GM21825 (cell line): Measurements from ENCODE around the gene CIAPIN1.

Experiments used
- ATAC-seq: cut with Tn5 transposase; IDR thresholded peaks from one replicate; pipeline ENCODE4 v1.9.1; 2021; ENCODE audit warnings: mild to moderate bottlenecking, moderate library complexity; ENCODE audit not compliant: unreplicated experiment

CIAPIN1 gene

DNA sequence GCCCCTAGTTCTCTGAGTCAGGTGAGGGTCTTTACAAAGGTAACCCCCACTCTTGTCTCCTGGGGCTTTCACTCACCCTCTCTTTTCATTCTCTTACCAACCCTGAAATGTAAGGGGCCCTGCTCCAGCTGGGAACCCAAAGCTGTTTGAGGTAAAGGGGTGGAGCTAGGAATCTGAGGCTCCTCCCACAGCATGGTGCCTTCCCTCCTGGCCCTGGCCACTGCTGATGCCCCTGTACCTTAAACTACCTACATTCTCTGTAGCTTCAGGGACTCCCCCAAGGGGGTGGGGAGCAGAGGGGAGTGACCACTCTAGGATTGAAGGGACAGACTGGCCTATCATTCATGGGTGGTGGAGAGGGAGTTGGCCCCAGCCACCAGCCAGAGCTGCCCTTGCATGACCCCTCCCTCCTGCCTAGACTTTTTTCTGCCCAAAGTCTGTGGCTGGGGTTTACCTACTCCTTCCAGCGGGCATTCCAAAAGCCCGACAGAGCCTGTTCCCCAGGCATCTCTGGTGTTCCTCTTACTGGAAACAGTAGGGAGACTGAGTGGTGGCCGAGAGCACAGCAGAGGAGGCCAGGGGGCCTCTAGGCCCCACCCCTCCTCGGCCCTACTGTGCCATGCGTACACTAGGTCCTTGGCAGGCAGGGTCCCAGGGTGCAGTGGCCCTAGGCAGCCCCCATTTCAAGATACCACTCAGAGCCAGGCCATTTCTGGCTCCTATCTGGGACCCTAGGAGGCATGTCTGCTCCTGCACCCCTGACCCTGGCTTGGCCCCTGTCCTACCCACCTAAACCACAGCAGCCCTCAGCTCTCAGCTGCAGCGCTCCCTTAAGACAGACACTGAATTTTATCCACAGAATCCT is 29.6 kb upstream of the CIAPIN1 start:
- no peak for ATAC-seq

DNA sequence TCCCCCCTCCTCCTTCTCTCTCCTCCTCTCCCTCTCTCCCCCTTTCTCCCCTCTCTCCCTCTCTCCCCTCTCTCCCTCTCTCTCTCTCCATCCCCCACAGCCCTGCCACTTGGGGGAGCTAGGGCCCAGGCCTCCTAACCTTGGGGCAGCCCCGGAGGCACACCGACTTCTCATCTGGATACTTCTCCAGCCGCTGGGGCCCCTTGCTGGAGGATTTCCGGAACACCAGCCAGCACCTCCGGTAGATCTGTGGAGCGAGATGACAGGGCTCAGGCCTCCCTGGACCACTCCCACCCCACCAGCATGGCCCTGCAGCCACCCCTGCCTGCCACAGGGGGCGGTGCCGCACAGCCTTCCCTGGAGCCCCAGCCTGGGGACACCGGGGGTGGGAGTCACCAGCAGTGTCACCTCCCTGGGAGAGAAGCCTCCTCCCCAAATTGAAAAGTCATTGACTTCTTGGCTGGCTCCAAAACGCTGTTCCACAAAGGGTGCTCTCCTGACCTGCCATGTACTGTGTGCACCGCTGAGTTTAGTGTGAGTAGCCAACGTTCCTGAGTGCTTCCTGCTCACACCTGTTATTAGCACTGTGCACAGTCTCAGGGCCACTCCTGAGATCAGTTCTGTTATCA is 28.6 kb upstream of the CIAPIN1 start:
- peak; percentile 94 for ATAC-seq

DNA sequence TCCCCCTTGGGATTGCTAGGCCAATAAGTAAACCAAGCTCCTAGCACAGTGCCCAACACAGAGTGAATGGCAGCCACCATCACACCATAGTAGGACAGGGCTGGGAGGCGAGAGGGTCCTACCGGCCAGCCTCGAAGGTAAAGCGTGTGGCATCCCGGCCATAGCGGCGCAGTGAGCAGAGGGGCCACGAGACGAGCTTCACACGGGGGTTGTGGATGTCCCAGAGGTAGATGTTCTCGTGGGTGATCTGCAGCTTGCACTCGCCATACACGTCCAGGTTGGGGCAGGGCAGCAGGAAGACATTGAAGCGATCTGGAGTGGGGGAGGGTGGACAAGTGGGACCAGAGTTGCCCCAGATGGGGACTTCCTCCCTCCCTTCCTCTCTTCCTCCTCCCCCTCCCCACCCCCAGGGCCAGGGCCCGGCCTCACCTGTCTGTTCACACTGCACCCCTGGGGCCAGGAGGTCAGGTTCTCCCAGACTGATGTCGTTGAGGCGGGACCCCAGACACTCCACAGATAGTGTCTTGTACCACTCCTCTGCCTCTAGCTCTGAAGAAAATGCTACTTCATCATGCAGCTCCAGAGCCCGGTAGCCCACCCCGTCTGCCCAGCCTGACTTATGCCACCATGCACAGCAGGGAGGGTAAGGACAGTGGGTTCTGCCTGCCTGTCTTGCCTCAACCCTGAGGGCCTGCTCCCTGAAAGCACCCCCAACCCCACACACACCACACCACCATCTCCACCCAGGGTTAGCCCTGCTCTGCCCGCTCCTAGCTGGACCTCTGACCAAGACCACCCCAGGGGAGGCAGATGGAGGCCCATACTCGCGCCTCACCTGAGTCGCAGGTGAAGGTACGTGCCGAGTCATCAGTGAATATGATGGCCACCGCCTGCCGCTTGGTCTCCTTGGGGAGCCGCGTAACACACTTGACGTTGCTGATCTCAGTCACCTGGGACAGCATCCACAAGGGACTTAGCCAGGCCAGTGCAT is 27.8 kb upstream of the CIAPIN1 start:
- no peak for ATAC-seq

DNA sequence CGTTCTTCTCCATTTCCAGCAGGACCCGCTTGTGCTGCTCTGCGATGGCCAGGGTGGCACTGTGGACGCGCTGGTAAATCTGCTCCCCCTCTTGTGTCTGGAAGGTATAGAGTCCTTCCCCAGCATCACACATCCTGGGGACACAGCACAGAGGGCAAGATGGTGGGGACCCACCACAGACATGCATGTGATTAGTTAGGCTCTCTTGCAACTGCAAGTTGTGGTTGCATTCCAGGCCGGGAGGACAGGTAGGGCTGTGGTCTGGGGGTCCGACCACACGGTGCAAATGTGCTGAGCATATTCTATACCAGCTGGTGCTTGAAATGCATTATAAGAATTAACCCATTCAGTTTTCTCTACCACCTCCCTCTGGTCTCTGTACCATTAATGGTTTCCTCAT is 26.7 kb upstream of the CIAPIN1 start:
- ATAC-seq = no peak

DNA sequence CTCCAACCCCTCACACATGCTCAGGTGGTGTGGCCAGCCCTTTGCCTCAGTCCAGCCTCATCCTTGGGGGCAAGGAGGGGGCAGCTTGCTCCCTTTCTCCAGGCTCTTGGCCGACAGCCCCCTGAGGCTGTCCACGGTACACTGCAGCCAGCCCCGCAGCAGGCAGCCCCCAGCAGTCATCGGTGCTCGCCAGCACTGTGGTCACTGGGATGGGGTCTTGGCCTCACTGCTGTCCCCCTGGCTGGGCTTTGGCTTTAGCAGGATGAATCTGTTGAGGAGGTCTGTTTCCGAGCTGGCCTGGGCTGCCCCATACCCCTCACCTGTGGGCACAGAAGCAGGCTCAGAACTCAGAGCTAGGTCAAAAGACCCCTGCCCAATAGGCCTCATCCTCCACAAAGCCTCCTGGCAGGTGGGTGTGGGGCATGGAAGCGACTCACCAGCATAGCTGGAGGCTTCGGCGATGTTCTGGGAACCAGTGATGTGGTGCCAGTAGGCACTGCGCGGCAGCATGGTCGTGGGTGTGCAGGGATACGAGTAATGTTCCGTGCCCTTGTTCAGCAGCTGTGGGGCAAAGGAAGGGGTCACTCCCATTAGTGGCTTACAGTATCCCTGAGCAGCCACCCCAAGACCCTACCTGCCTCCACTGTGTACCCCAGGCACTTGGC is 26.1 kb upstream of the CIAPIN1 start:
- ATAC-seq = no peak

DNA sequence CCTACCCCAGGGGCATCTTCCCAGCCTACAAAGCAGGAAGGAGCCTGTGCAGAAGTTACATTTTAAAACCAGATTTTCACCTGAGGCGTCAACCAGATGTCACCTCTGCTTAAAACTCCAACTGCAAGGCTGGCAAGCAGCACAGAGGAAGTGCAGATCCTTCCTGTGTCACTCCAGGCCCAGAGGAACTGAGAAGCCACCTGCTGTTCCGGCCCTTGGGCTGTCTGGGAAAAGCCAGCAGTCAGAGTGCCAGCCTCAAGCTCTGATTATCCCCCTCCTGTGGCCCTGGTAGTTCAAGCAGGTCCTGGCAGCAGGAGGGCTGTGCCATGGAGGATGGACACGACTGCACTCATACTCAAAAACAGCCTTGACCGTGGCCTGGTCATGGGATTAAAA is 25.5 kb upstream of the CIAPIN1 start:
- ATAC-seq = no peak

DNA sequence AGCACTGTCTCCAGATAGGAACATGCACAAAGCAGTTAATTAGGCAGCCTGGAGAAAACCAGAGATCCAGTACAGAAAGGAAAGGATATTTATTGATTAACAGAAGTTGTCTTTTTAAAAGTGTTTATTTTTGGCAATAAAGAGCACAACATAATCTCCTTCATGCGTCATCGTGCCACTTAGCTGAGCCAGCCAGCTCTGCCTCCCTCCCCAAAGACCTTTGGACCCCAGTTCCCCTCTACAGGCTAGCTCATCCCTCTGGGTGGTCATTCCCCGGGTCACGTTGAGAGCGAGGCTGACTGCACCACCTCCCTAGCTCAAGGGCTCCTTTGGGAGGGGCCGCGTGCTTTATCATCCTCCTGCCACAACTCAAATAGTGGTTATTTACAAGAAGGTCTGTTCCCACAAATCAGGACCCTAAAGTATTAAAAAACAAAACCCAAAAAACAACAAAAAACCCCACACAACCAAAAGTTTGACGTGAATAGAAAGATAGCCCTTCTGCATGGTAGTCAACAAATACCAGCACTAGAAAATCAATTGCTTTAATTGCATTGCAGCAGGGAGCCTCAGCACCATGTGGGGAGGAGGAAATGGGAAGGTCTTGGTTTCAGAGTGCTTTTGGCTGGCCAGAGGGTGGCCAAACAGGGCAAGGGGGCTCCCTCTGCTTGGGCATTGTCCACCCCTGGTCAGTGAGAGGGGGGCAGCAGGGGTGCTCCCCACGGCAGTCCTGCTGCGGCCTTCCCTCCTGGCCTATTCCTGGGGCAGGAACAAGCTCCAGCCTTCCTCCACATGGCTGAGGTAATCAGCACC is 24.9 kb upstream of the CIAPIN1 start:
- ATAC-seq = no peak

DNA sequence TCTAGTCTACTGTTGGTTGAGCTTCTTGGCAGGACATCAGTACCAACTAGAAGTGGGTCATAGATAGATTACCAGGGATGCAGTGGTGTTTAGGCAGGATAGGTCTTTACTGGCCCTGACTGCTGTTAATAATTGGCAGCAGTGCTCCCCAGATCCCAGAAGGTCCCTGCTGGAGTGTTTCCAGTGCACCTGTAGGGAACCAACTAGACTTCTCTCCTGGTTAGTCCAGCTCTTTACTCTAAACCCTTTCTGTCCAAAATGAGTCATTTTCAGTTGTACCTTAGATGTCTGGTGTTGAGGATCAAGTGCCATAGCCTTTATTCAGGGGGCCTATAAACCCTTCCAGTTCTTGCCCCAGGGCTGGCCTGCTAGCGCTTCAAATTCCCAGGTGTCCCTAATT is 24.0 kb upstream of the CIAPIN1 start:
- no peak for ATAC-seq

DNA sequence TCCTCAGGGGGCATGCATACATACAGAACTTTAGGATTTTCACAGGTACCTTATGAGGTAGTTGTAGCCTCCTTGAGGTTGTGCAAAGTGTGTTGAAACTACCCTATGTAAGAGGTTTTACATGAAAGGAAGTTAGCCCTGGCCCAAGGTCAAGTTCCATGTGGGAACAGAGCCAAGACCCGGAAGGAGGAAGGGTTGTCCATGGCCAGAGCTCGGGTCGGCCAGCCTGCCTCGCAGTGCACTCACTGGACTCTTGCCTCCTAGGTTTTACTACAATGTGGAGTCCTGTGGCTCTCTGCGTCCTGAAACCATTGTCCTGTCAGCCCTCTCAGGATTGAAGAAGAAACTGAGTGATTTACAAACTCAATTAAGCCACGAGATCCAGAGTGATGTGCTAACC is 23.5 kb upstream of the CIAPIN1 start:
- no peak for ATAC-seq

DNA sequence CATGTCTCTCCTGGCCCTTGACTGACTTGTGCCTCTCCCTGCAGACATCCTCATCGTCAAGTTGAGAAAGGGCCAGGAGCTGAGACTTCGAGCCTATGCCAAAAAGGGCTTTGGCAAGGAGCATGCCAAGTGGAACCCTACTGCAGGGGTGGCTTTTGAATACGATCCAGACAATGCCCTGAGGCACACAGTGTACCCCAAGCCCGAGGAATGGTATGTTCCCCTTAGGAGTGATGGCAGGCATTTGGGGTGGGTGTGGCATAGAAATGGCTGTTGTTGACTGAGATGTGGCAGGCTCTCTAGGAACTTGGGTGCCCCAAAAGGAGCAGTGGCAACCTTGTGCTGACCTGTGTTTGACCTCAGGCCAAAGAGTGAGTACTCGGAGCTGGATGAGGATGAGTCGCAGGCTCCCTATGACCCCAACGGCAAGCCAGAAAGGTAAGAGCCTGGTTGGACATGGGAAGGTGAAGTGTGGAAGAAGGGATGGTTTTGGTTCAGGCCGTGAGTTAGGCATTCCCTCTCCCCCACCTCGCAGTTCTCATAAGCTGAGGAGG is 22.8 kb upstream of the CIAPIN1 start:
- no peak for ATAC-seq

DNA sequence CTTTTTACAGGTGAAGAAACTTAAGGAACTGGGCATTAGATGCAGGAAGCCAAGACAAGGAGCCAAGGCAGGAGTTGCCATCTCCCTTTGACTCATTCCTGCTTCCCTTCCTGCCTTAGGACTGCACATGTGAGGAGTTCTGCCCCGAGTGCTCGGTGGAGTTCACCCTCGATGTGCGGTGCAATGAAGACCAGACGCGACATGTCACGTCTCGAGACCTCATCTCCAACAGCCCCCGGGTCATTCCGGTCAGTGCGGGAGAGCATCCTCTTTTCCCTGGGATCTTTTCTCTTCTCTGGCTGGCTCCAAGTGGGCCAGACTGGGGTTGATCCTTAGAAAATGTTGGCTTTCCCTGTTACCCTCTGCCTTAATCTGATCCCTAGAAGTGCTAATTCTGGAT is 21.9 kb upstream of the CIAPIN1 start:
- no peak for ATAC-seq

DNA sequence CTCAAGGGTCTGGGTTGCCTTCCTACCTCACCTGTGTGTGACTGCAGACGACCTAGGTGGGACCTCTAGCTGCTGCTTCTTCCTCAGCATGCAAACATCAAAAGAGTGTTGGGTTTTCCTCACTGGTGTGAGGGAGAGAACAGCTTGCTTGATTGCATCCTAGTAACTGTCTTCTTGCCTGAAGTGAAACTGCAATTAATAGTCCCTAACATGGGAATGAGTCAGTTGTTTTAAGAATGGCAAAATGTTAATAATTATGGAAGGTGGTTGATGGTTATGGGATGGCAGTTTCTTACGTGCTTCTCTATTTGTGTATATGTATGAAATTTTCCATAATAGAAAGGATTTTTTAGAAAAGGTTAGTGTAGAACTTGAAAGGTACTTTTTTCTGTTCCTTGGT is 21.2 kb upstream of the CIAPIN1 start:
- no peak for ATAC-seq

DNA sequence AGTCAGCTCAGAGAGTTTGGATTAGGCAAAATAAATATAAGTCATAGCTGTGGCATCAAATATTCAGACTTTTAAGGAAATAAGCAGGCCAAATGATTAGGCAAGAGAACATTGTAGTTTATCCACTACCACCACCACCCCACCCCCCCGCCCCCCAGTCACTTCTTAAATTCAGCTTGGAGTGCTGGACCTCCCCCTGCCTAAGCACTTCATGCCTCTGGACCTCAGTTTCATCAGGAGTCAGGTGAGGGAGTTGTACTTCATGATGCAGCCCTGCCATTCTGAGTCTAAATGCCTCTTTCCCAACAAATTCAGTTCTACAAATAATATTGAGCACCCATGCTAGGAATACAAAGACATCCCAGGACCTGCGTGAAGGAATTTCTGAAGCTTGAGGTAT is 17.3 kb upstream of the CIAPIN1 start:
- ATAC-seq = no peak

DNA sequence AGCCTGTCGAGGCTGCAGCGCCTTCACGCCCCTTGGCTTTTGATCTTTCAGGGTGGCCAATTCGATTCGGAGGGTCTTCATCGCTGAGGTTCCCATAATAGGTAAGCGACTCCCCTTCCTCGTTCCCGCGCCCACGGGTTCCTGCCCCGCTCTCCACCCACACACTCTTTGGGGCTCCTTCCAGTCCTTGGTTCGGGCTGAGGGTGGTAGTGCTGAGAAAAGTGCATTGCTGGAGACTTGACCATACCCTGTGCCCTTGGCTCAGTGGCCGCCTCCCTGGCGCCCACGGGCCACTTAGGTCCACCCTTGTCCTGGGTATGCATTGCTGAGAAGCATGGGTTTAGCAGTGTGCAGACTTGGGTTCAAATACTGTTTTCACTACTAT is 15.8 kb upstream of the CIAPIN1 start:
- no peak for ATAC-seq

DNA sequence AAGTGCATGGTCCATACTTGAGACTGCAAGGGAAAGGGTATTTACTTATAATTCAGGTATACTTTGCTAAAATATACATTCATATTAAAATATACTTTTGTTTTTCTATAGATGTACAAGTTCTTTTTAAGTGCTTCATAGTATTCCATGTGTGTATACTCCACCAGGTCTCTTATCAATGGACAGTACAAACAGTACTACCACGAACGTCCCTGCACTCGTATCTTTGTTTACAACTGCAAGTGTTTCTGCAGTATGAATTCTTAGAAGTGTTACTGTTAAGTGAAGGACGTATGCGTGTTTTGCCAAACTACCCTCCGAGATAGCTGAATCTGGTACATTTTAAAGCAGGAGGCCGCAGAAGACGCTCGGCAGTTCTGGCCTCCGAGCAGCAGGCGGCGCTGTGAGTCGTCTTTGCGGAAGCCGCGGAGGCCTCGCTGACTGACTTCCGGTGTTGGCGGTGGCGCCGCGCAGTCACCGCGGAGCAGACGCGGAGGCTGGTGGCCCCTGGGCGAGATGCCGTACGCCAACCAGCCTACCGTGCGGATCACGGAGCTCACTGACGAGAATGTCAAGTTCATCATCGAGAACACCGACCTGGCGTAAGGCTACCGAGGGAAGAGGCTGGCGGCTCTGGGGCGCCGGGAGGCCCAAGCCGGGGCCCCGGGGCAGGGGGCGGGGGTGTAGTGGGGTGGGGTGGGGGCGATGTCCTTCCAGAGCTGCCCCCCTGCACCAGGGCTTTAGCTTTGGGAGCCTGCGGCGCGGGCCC is 15.2 kb upstream of the CIAPIN1 start, which contains the start of gene POLR2C:
TSS of gene POLR2C (plus strand) at position 471 of the 769 bp plus-strand sequence. CDS start at position 517, 46 bp downstream.
- peak; percentile 87 for ATAC-seq

DNA sequence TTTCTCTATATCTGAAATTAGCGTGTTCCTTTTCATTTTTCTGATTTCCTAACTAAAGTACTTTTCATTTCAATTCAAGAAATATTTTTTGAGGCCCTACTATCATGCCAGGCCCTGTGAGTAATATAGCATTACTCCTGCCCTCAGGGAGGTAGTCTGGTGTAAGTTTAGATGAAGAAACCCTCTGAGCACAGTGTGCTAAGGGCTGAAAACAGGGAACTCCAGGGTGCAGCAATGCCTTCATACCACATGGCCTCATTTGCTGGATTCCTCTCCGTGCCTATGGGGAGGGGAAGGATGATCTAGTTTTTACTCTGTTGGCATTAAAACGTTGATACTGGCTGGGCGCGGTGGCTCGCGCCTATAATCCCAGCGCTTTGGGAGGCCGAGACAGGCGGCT is 4.8 kb upstream of the CIAPIN1 start:
- no peak for ATAC-seq

DNA sequence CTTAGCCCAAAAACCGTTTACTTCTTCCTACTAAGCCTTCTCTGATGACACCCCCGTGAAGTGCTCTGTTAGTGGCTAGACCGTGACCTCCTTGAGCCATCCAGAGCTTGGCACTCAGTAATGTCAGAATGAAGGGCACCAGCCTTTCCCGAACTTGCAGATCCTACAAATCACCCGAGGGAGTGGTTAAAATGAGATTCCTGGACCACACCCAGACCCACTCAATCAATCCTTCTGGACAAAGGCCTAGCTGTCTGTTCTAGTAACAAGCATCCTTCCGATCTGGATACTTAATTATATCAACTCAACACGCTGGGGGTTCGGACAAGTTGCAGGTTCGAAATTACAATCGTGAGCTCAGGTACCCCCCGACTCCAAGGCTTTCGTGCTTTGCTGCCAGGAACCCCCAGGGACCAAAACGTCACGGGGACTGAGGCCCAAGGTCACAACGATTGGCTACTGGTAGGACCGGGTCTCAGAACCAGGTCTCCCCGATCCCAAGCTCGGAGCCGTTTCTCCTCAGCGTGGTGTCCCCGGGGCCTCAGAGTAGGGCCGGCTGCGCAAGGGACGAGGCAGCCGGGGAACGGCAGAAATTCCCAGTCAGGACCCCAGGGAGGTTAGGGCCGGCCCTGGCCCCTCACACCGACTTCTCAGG is 527 bp downstream of the CIAPIN1 start:
- peak; percentile 22 for ATAC-seq

DNA sequence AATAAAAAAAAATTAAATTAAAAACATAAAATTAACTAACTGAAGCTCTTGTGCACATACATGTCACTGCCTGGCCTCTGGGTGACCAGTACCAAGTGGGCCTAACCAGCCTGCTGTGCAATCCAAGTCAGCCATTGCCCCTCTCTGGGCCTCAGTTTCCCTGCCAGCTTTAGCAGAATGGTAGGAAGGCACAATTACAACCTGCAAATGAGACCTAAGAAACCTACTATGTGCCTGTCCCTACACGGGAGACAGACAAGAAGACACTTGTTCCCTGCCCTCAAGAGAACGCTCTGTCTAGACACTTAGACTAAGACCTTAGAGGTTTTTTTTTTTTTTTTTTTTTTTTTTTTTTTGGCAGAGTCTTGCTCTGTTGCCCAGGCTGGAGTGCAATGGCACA is 1.7 kb downstream of the CIAPIN1 start:
- no peak for ATAC-seq
